IPS-NIHi7 (cell line): ENCODE data around the gene LSM4.

Source experiments
- DNase-seq: peaks from one replicate; pipeline ENCODE4 v3.0.0; 2012; ENCODE audit warnings: mixed read lengths; ENCODE audit errors: extremely low spot score

Gene LSM4

GRCh38 chr19:18278521-18279265, 44.2 kb downstream of the LSM4 start:
- DNase-seq: no peak

- DNase-seq: no peak
These were observed 48.0 kb downstream of the LSM4 start for GRCh38 chr19:18274781-18275356.

DNA sequence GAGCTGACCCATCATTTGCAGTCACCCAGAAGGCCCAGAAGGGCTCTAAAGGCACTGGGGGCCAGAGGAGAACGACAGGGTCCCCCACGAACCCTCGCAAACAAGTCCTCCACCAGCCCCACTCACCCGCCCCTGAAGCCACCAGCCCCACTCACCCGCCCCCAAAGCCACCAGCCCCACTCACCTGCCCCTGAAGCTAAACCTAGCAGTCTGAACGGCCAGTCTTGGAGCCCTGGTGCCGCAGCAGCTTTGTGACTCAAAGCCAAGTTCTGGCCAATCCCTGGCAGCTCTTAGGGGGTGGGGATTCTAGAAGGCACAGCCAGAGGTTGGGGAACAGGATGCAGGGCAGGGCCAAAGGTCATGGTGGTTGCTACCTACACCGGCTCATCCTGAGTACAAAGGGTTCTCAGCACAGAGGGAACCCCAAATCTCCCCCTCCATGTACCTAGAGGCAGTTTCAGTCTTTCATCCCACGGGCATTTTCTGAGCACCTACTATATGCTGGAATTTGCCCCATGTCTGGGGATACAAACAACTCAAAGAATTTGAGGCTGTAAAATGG, 48.6 kb downstream of the LSM4 start, which contains the start of gene IQCN:
IQCN (minus strand) TSS at position 234 of the 562 bp plus-strand sequence. CDS start 4,974 bp downstream, outside the sequence.
- no peak for DNase-seq

GRCh38 chr19:18273561-18274218, 49.2 kb downstream of the LSM4 start:
- no peak for DNase-seq

DNA sequence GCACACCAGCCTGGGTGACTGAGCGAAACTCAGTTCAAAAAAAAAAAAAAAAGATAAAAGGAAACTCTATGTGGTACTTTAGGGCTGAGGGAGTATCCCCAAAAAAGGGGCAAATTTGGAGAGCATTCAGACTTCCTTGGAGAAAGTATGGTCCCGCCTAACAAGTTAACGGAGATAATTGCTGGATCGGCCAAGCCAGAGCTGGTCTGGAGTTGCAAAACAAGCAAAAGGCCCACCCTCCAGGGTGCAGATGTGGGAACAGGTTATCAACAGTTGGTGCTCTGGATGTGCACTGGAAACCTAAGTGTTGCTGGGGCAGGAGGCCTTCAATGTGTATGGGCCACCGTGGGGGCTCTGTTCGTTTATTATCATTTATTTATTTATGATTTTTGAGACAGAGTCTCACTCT, 51.4 kb downstream of the LSM4 start:
- no peak for DNase-seq

GRCh38 chr19:18270326-18270725, 52.5 kb downstream of the LSM4 start:
- no peak for DNase-seq

- DNase-seq: no peak
These were observed 53.7 kb downstream of the LSM4 start for GRCh38 chr19:18269070-18269723.

DNA sequence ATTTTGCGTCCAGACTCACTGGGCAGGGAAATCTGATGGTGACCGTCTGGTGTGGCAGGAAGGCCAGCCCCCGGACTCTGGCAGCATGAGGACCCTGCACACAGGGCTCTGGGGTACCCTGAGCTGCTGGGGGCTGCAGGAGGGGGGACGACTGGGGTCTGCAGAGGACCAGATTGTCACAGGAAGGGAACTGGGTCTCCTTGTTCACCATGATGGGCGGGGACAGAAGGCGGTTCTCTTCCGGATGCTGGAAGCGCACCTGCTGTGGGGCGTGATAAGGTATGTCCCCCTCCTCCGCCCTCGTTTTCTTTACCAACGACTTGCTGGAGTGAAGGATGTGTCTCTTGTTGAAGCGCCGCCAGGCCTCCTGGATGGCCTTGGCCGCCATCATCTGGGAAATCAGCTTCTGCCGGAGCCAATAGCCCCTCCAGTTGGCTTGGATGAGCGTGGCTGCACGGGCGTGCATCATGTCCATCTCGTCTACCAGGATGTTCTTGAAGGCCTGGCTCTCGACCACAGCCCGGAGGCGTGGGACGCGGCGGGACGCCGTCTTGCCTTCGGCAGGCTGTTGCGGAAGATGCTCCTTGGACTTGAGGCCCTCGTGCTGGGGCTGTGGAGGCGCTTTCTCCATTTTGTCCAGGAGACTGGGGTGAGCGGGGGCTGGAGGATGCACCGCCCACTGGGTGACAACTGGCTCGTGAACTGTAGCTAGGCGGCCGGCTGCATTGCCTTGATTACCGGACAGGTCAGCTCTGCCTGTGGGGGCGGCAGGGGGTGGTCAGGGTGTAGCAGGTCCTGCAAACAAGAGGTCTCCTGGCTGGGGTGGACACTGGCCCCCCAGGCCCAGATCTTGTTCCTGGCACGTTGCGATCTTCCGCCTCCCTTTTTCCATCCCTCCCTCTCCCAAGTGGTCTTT, 55.8 kb downstream of the LSM4 start:
- DNase-seq: no peak

DNA sequence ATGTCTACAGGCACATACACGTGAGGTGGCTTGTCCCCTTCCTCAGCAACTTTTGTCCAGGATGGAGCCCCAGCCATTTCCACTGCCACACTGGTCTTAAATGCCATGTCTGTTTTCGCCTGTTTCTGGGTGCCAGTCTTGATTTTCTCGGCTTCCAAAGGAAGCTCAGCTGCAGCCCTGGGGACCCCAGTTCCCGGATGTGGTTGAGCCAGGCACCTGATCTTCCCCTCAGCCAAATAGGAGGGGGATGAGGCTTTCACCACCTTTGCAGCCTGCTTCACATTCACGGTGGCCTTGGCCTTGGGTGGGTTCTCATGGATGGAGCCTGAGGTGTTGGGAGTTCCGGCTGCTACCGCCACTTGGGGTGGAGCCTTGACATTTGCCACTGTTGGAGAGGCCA, 57.3 kb downstream of the LSM4 start:
- no peak for DNase-seq

GRCh38 chr19:18264971-18265540, 57.8 kb downstream of the LSM4 start:
- no peak for DNase-seq

GRCh38 chr19:18264137-18264854, 58.6 kb downstream of the LSM4 start:
- DNase-seq: no peak

GRCh38 chr19:18263324-18264136, 59.3 kb downstream of the LSM4 start:
- no peak for DNase-seq

GRCh38 chr19:18262917-18263316, 60.0 kb downstream of the LSM4 start:
- no peak for DNase-seq

- DNase-seq: no peak
These were observed 60.7 kb downstream of the LSM4 start for GRCh38 chr19:18262144-18262543.

GRCh38 chr19:18261474-18261873, 61.4 kb downstream of the LSM4 start:
- DNase-seq: no peak

- no peak for DNase-seq
These were observed 63.0 kb downstream of the LSM4 start for GRCh38 chr19:18259893-18260292.

GRCh38 chr19:18257503-18258470, 65.1 kb downstream of the LSM4 start:
- DNase-seq: no peak
